H1 (cell line): Measurements from ENCODE around the gene TMEM150A. TPM values are rescaled to one million over a fixed set of nuclear protein-coding genes. Genes with fewer than 3 reads are reported as not detected.

Experiments
- CTCF ChIA-PET: fragments of 300-600 bp; sonication (Branson Sonifier 250); formaldehyde crosslinking; loops from one replicate; lab custom pipeline; 2021; ENCODE audit not compliant: partially characterized antibody; lab: Charles Lee
- POLR2A ChIA-PET: fragments of 300-600 bp; sonication (Branson Sonifier 250); formaldehyde crosslinking; loops from one replicate; lab custom pipeline; 2021; ENCODE audit warnings: inconsistent platforms; ENCODE audit not compliant: partially characterized antibody; lab: Charles Lee
- DNase-seq, 2 experiments: peaks; one replicate each; pipeline versions ENCODE4 v3.0.0 to v3.0.0-alpha.2; 2010 to 2022; ENCODE audit warnings: low spot score in 2 of 2, low read depth in 1 of 2, mixed read lengths in 1 of 2
- FAIRE-seq: peaks from 2 replicates; lab custom pipeline; 2011; peaks lifted over from hg19 to GRCh38; lab: Jason Lieb, UNC
- H2AFZ ChIP-seq: 2 replicates; pipeline ENCODE4 v1.8.1; 2012; ENCODE audit warnings: low read length, inconsistent platforms
- H2AK5ac ChIP-seq: 2 replicates; pipeline ENCODE4 v1.6.1; 2013; ENCODE audit warnings: low read depth, low read length
- H2BK120ac ChIP-seq: replicated peaks from 2 replicates; pipeline ENCODE3; 2013; ENCODE audit warnings: low read depth, low read length, inconsistent platforms
- H2BK12ac ChIP-seq: 2 replicates; pipeline ENCODE4 v1.6.1; 2013; ENCODE audit warnings: low read depth, low read length
- H2BK15ac ChIP-seq: 2 replicates; pipeline ENCODE4 v1.6.1; 2013; ENCODE audit warnings: low read length
- H2BK20ac ChIP-seq: 2 replicates; pipeline ENCODE4 v1.6.1; 2013; ENCODE audit warnings: low read length
- H2BK5ac ChIP-seq: 2 replicates; pipeline ENCODE4 v1.6.1; 2013; ENCODE audit warnings: low read depth, low read length
- H3K14ac ChIP-seq: 2 replicates; pipeline ENCODE4 v1.6.1; 2013; ENCODE audit warnings: inconsistent platforms; ENCODE audit not compliant: insufficient read length
- H3K18ac ChIP-seq: 2 replicates; pipeline ENCODE4 v1.6.1; 2013; ENCODE audit warnings: low read length; ENCODE audit errors: extremely low read depth
- H3K23ac ChIP-seq: 2 replicates; pipeline ENCODE4 v1.6.1; 2013; ENCODE audit warnings: inconsistent platforms; ENCODE audit not compliant: insufficient read length
- H3K23me2 ChIP-seq: 2 replicates; pipeline ENCODE4 v1.6.1; 2013; ENCODE audit warnings: low read depth, low read length
- H3K27ac ChIP-seq: 2 replicates; pipeline ENCODE4 v1.6.1; 2011; ENCODE audit warnings: low read depth, low read length, inconsistent platforms
- H3K27me3 ChIP-seq, 4 experiments: replicated peaks in 1 of 4; 1 replicate in 1 of 4; 2 replicates in 3 of 4; pipeline versions ENCODE4 v1.6.1 to v1.8.1; 2011 to 2013; ENCODE audit warnings: low read length in 3 of 4, mild to moderate bottlenecking in 3 of 4, inconsistent platforms in 2 of 4, mixed read lengths in 2 of 4, moderate library complexity in 1 of 4; ENCODE audit not compliant: control insufficient read depth in 3 of 4, insufficient read depth in 3 of 4; ENCODE audit errors: extremely low read depth in 1 of 4
- H3K36me3 ChIP-seq, 4 experiments: 2 replicates each; pipeline versions ENCODE4 v1.6.1 to v1.8.1; 2011 to 2013; ENCODE audit warnings: mild to moderate bottlenecking in 4 of 4, low read length in 3 of 4, moderate library complexity in 2 of 4, control low read depth in 1 of 4, inconsistent platforms in 1 of 4; ENCODE audit not compliant: insufficient read depth in 4 of 4, control insufficient read depth in 2 of 4
- H3K4ac ChIP-seq: replicated peaks from 2 replicates; pipeline ENCODE3; 2013; ENCODE audit warnings: low read length, low read depth, mixed read lengths, inconsistent platforms; ENCODE audit not compliant: insufficient read length
- H3K4me1 ChIP-seq, 4 experiments: replicated peaks in 1 of 4; 1 replicate in 1 of 4; 2 replicates in 3 of 4; pipeline versions ENCODE4 v1.6.1 to v1.8.1; 2011 to 2013; ENCODE audit warnings: low read length in 3 of 4, inconsistent platforms in 2 of 4, mixed read lengths in 1 of 4; ENCODE audit not compliant: insufficient read depth in 4 of 4, control insufficient read depth in 3 of 4
- H3K4me2 ChIP-seq, 2 experiments: 2 replicates each; pipeline versions ENCODE4 v1.6.1 to v1.8.1; 2011 to 2013; ENCODE audit warnings: low read depth in 2 of 2, low read length in 2 of 2, control low read depth in 1 of 2, inconsistent platforms in 1 of 2, mild to moderate bottlenecking in 1 of 2; ENCODE audit not compliant: insufficient read depth in 1 of 2
- H3K4me3 ChIP-seq, 4 experiments: fragments of 200-600, 300-600 bp in 1 of 4; sonication (generic), shearing (Covaris generic), sonication (Bioruptor Twin) in 1 of 4; 2 replicates each; pipeline versions ENCODE4 v1.5.1 to v1.8.1; 2011 to 2016; ENCODE audit warnings: low read length in 4 of 4, low read depth in 3 of 4, control low read depth in 2 of 4, inconsistent platforms in 2 of 4, mild to moderate bottlenecking in 2 of 4, mixed read lengths in 1 of 4, moderate library complexity in 1 of 4; ENCODE audit not compliant: insufficient read depth in 2 of 4; ENCODE audit errors: extremely low read depth in 1 of 4
- H3K56ac ChIP-seq: replicated peaks from 2 replicates; pipeline ENCODE3; 2013; ENCODE audit warnings: low read depth, mild to moderate bottlenecking, mixed read lengths, low read length, inconsistent platforms; ENCODE audit not compliant: insufficient read length
- H3K79me1 ChIP-seq: 2 replicates; pipeline ENCODE4 v1.6.1; 2013; ENCODE audit warnings: low read depth, low read length, control low read depth
- H3K79me2 ChIP-seq, 2 experiments: 2 replicates each; pipeline versions ENCODE4 v1.6.1 to v1.8.1; 2012 to 2013; ENCODE audit warnings: low read length in 2 of 2, mild to moderate bottlenecking in 2 of 2, inconsistent platforms in 1 of 2; ENCODE audit not compliant: insufficient read depth in 2 of 2, control insufficient read depth in 1 of 2
- H3K9ac ChIP-seq, 4 experiments: replicated peaks in 1 of 4; 1 replicate in 1 of 4; 2 replicates in 3 of 4; pipeline versions ENCODE4 v1.6.1 to v1.8.1; 2011 to 2013; ENCODE audit warnings: low read depth in 3 of 4, low read length in 3 of 4, control low read depth in 2 of 4, mild to moderate bottlenecking in 2 of 4, moderate library complexity in 2 of 4, inconsistent platforms in 1 of 4; ENCODE audit errors: extremely low read depth in 1 of 4
- H3K9me3 ChIP-seq, 2 experiments: 2 replicates each; pipeline versions ENCODE4 v1.6.1 to v1.8.1; 2012 to 2013; ENCODE audit warnings: mild to moderate bottlenecking in 2 of 2, moderate library complexity in 2 of 2, control low read depth in 1 of 2, inconsistent platforms in 1 of 2, low read depth in 1 of 2, low read length in 1 of 2, mixed read lengths in 1 of 2; ENCODE audit not compliant: insufficient read depth in 2 of 2
- H4K20me1 ChIP-seq, 2 experiments: replicated peaks in 1 of 2; 2 replicates each; pipeline versions ENCODE3 to v1.8.1; 2011 to 2013; ENCODE audit warnings: inconsistent platforms in 2 of 2, low read length in 2 of 2, mild to moderate bottlenecking in 1 of 2; ENCODE audit not compliant: insufficient read depth in 2 of 2, control insufficient read depth in 1 of 2
- H4K5ac ChIP-seq: 2 replicates; pipeline ENCODE4 v1.6.1; 2013; ENCODE audit warnings: low read length, low read depth, mixed read lengths, inconsistent platforms; ENCODE audit not compliant: insufficient read length
- H4K8ac ChIP-seq: 2 replicates; pipeline ENCODE4 v1.8.0; 2013; ENCODE audit warnings: mild to moderate bottlenecking, moderate library complexity, low read length, inconsistent platforms; ENCODE audit not compliant: insufficient read depth; ENCODE audit errors: extremely low read depth
- H4K91ac ChIP-seq: replicated peaks from 2 replicates; pipeline ENCODE3; 2013; ENCODE audit warnings: low read length, mixed read lengths, inconsistent platforms; ENCODE audit not compliant: insufficient read length
- BACH1 ChIP-seq: IDR thresholded peaks from 2 replicates; pipeline ENCODE4 v1.6.1; 2012; ENCODE audit warnings: low read length, improper control_type of control experiment
- CBX5 ChIP-seq: fragments of 300-800, 300-1000 bp; sonication (generic); IDR thresholded peaks from 2 replicates; pipeline ENCODE4 v1.7.1; 2016; ENCODE audit warnings: antibody characterized with exemption, low read length, low read depth
- CBX8 ChIP-seq: fragments of 300-800, 300-1000 bp; sonication (generic); IDR thresholded peaks from 2 replicates; pipeline ENCODE4 v1.7.1; 2016; ENCODE audit warnings: low read depth, low read length, borderline replicate concordance
- CHD2 ChIP-seq: IDR thresholded peaks from 2 replicates; pipeline ENCODE4 v1.6.1; 2012; ENCODE audit warnings: low read length, improper control_type of control experiment
- EGR1 ChIP-seq: IDR thresholded peaks from 2 replicates; pipeline ENCODE4 v1.6.1; 2011; ENCODE audit warnings: low read depth, low read length, borderline replicate concordance
- FOSL1 ChIP-seq: IDR thresholded peaks from 2 replicates; pipeline ENCODE4 v1.6.1; 2011; ENCODE audit warnings: mild to moderate bottlenecking, low read depth, low read length, moderate library complexity; ENCODE audit not compliant: insufficient read depth
- RAD21 ChIP-seq, 2 experiments: IDR thresholded peaks in 1 of 2; conservative IDR thresholded peaks in 1 of 2; 2 replicates each; pipeline ENCODE4 v1.6.1; 2011; ENCODE audit warnings: low read depth in 2 of 2, low read length in 2 of 2, improper control_type of control experiment in 1 of 2, inconsistent platforms in 1 of 2, mild to moderate bottlenecking in 1 of 2, moderate library complexity in 1 of 2
- SP2 ChIP-seq: IDR thresholded peaks from 2 replicates; pipeline ENCODE4 v1.6.1; 2012; ENCODE audit warnings: mild to moderate bottlenecking, low read length, inconsistent platforms
- WGBS, 2 experiments: shearing (Covaris generic) in 1 of 2; methylation state at CpG; one replicate each; pipeline versions ENCODE4 v1.1.6 to v1.1.7; 2013 to 2015; ENCODE audit warnings: low lambda C conversion rate in 2 of 2, mixed read lengths in 2 of 2, inconsistent platforms in 1 of 2, low coverage in 1 of 2, missing lambda C conversion rate in 1 of 2; ENCODE audit not compliant: insufficient replicate concordance in 2 of 2, insufficient coverage in 1 of 2, insufficient read length in 1 of 2; ENCODE audit errors: extremely low coverage in 1 of 2, missing lambda C conversion rate in 1 of 2; 5-methylcytosine and 5-hydroxymethylcytosine counted together
- polyA plus RNA-seq, 7 experiments: library from polyadenylated mRNA; depleted of rRNA in 3 of 7; stranded (reverse) in 5 of 7; unstranded in 2 of 7; fragments of >200 nt in 5 of 7; fragments of 200-250 nt in 2 of 7; gene quantifications; 1 replicate in 5 of 7; 2 replicates in 1 of 7; 4 replicates in 1 of 7; pipeline versions ENCODE4 v1.2.1 to v1.2.3, GENCODE V29; 2011 to 2013; ENCODE audit warnings: missing spikeins in 2 of 7, mixed read lengths in 2 of 7
- total RNA-seq: library from RNA; stranded (reverse); fragmentation: NEBNext Ultra II Directional; extraction: Animal tissue kit (Norgen Biotek cat#: 25700); gene quantifications from 2 replicates; pipeline ENCODE4 v1.2.1, GENCODE V29; 2021
- TF ChIP-seq, protein P1 (sequence below), 3 experiments: IDR thresholded peaks; 1 replicate in 2 of 3; 2 replicates in 1 of 3; pipeline versions ENCODE4 v1.5.1 to v1.6.1; 2011; ENCODE audit warnings: low read length in 3 of 3, mild to moderate bottlenecking in 3 of 3, inconsistent platforms in 2 of 3, low read depth in 1 of 3, moderate library complexity in 1 of 3; ENCODE audit not compliant: insufficient read depth in 1 of 3; ENCODE audit errors: control extremely low read depth in 1 of 3

TMEM150A gene
- total and polyA plus RNA-seq, 2 of the 8 experiments (the other 6 are each of a cell fraction or from before 2014, with no cell fraction given) = 19.8 to 29.9 TPM

GRCh38 chr2:85589982-85590791 lies 12.3 kb downstream of the TMEM150A start:
- no peak overlapping the region for H3K4ac ChIP-seq
- no peaks in the 10 kb centered on the region for H3K36me3 ChIP-seq
- no peak overlapping the region for H2AFZ ChIP-seq
- H3K4me2 ChIP-seq = no peak overlapping the region
- no peak overlapping the region for H4K5ac ChIP-seq
- H2BK15ac ChIP-seq = peak overlapping the region; percentile 72; the same call in 1 of the 2 replicates
- no peak overlapping the region for H3K56ac ChIP-seq
- no peaks in the 10 kb centered on the region for H3K9me3 ChIP-seq
- peaks cover 0 to 4% of the 10 kb centered on the region in 2 experiments; a peak in 1 of 4 replicates for H3K79me2 ChIP-seq
- ChIA-PET CTCF (interaction anchor here (0.7 to 1.9 kb wide), 5 partner anchors 10 to 52 kb away, joined by 3 to 7 read pairs (median 4); partner anchors contain the start of genes MAT2A and VAMP8), POLR2A (interaction anchor here (0.6 to 2.3 kb wide), 12 partner anchors 9 to 277 kb away, joined by 3 to 8 read pairs (median 4); partner anchors contain the start of genes C2orf68, MAT2A, TMEM150A and USP39)
- peaks cover 0 to 8% (median 2%) of the 10 kb centered on the region in 4 experiments; a peak in 4 of 7 replicates for H3K4me1 ChIP-seq
- H3K79me1 ChIP-seq = no peaks in the 10 kb centered on the region
- FAIRE-seq (no peak), DNase-seq (no peak)
- no peak overlapping the region for H2AK5ac ChIP-seq
- H4K20me1 ChIP-seq = no peaks in the 10 kb centered on the region
- H3K27me3 ChIP-seq = peaks cover under 1 to 12% (median 4%) of the 10 kb centered on the region in 4 experiments; a peak in 6 of 7 replicates
- no peak overlapping the region for H3K27ac ChIP-seq
- H2BK12ac ChIP-seq = no peak overlapping the region
- H2BK120ac ChIP-seq = no peak overlapping the region
- H3K18ac ChIP-seq = no peak overlapping the region
- no peak overlapping the region for H3K23ac ChIP-seq
- no peak overlapping the region for H3K14ac ChIP-seq
- H2BK20ac ChIP-seq = no peak overlapping the region
- peak overlapping the region; percentile 38; the same call in 1 of the 2 replicates for H4K8ac ChIP-seq
- H3K9ac ChIP-seq = no peak overlapping the region; a peak in 1 of 7 replicates
- H3K4me3 ChIP-seq = no peak overlapping the region
- no peak overlapping the region for H4K91ac ChIP-seq
- 77% methylated on average over 7 of the region's 7 CpGs; no CpG with 5 or more reads in 1 of the 2 experiments for WGBS, 2 experiments
- peaks cover 5% of the 10 kb centered on the region; the same call in 1 of the 2 replicates for H3K23me2 ChIP-seq
- no peak overlapping the region for H2BK5ac ChIP-seq
- TF ChIP-seq SP2 (no peak), CBX8 (no peak), RAD21 (IDR thresholded peaks at IDR 0.05 in 1 of 2, conservative IDR thresholded peaks at IDR 0.05 in 1 of 2; ENCODE audit: low read depth in 2 of 2, low read length in 2 of 2) (no peak), BACH1 (no peak), CBX5 (no peak), FOSL1 (no peak), CHD2 (no peak), EGR1 (no peak)
- TF ChIP-seq, protein P1, sequence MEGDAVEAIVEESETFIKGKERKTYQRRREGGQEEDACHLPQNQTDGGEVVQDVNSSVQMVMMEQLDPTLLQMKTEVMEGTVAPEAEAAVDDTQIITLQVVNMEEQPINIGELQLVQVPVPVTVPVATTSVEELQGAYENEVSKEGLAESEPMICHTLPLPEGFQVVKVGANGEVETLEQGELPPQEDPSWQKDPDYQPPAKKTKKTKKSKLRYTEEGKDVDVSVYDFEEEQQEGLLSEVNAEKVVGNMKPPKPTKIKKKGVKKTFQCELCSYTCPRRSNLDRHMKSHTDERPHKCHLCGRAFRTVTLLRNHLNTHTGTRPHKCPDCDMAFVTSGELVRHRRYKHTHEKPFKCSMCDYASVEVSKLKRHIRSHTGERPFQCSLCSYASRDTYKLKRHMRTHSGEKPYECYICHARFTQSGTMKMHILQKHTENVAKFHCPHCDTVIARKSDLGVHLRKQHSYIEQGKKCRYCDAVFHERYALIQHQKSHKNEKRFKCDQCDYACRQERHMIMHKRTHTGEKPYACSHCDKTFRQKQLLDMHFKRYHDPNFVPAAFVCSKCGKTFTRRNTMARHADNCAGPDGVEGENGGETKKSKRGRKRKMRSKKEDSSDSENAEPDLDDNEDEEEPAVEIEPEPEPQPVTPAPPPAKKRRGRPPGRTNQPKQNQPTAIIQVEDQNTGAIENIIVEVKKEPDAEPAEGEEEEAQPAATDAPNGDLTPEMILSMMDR (IDR thresholded peaks at IDR 0.05; ENCODE audit: control extremely low read depth in 1 of 3, insufficient read depth in 1 of 3, low read depth in 1 of 3, low read length in 3 of 3) = no peak
